ENCODE results near the gene CISH. TPM values are rescaled to one million over a fixed set of nuclear protein-coding genes. Genes with fewer than 3 reads are reported as not detected.
A peak's percentile ranks its signal among the peaks of the same experiment; 100 is the strongest.

CISH gene
- total and polyA plus RNA-seq, 9 of the 15 experiments (the other 6 are each of a cell fraction or from before 2014, with no cell fraction given): 1.7 to 47.7 (median 18.3) TPM

- TF ChIP-seq ZNF740 (CRISPR knock-in tag; IDR thresholded peaks at IDR 0.05) (no peak), ZNF740 (tag; IDR thresholded peaks at IDR 0.05) (no peak), ELF4 (CRISPR knock-in tag; IDR thresholded peaks at IDR 0.05) (no peak), THRAP3 (IDR thresholded peaks at IDR 0.05; ENCODE audit: borderline replicate concordance) (no peak), CUX1 (CRISPR knock-in tag; IDR thresholded peaks at IDR 0.05) (no peak), PATZ1 (CRISPR knock-in tag; IDR thresholded peaks at IDR 0.05; ENCODE audit: borderline replicate concordance) (no peak), ZNF184 (CRISPR knock-in tag; IDR thresholded peaks at IDR 0.05) (no peak), FOXK1 (CRISPR knock-in tag; IDR thresholded peaks at IDR 0.05; ENCODE audit: borderline replicate concordance) (no peak), ZBTB26 (CRISPR knock-in tag; IDR thresholded peaks at IDR 0.05) (no peak), ETV6 (IDR thresholded peaks at IDR 0.05; ENCODE audit: borderline replicate concordance in 1 of 2, low read depth in 2 of 2, low read length in 1 of 2) (no peak), ETV6 (CRISPR knock-in tag; IDR thresholded peaks at IDR 0.05; ENCODE audit: borderline replicate concordance) (no peak), HOXB6 (CRISPR knock-in tag; IDR thresholded peaks at IDR 0.05; ENCODE audit: borderline replicate concordance) (no peak), SETDB1 (IDR thresholded peaks at IDR 0.05; ENCODE audit: low read length) (no peak), ZFX (CRISPR knock-in tag; IDR thresholded peaks at IDR 0.05) (peak; percentile 79), KAT8 (IDR thresholded peaks at IDR 0.05; ENCODE audit: low read depth) (no peak), TRIM25 (IDR thresholded peaks at IDR 0.05; ENCODE audit: borderline replicate concordance) (no peak)
Observed at GRCh38 chr3:50568947-50569749, 42.4 kb downstream of the CISH start, which contains the start of gene HEMK1 (continued).

Measured in K562 (cell line).